Aorta (tissue), 5 donors: ENCODE data around the gene FGD4. TPM values are rescaled to one million over a fixed set of nuclear protein-coding genes. Genes with fewer than 3 reads are reported as not detected.

Experiments
- ATAC-seq: fragments of 200-7000 bp; cut with Tn5 transposase; one replicate; pipeline ENCODE4 v1.9.1; 2022; ENCODE audit warnings: moderate library complexity; ENCODE audit not compliant: low FRiP score
- DNase-seq, 2 donors: peaks; one replicate each; pipeline ENCODE4 v3.0.0-alpha.2; 2020
- H3K27ac ChIP-seq, 2 donors: one replicate each; pipeline ENCODE4 v1.5.1; 2013; ENCODE audit warnings: low read length in 2 of 2, mild to moderate bottlenecking in 2 of 2, moderate library complexity in 2 of 2, control low read depth in 1 of 2, inconsistent platforms in 1 of 2, low read depth in 1 of 2
- H3K27me3 ChIP-seq, 2 donors: one replicate each; pipeline ENCODE4 v1.6.1; 2013; ENCODE audit warnings: control low read depth in 1 of 2, low read length in 1 of 2, mild to moderate bottlenecking in 1 of 2, moderate library complexity in 1 of 2; ENCODE audit not compliant: insufficient read depth in 2 of 2, control insufficient read depth in 1 of 2
- H3K36me3 ChIP-seq, 2 donors: one replicate each; pipeline ENCODE4 v1.6.1; 2013; ENCODE audit warnings: control low read depth in 1 of 2, low read length in 1 of 2, mild to moderate bottlenecking in 1 of 2; ENCODE audit not compliant: insufficient read depth in 2 of 2, control insufficient read depth in 1 of 2
- H3K4me1 ChIP-seq, 2 donors: one replicate each; pipeline ENCODE4 v1.6.1; 2013; ENCODE audit warnings: low read length in 2 of 2, control low read depth in 1 of 2, mild to moderate bottlenecking in 1 of 2, moderate library complexity in 1 of 2; ENCODE audit not compliant: insufficient read depth in 2 of 2, control insufficient read depth in 1 of 2
- H3K4me3 ChIP-seq, 2 donors: one replicate each; pipeline ENCODE4 v1.5.1; 2013; ENCODE audit warnings: low read length in 2 of 2, control low read depth in 1 of 2, mild to moderate bottlenecking in 1 of 2
- H3K9me3 ChIP-seq: one replicate; pipeline ENCODE4 v1.6.1; 2013; ENCODE audit warnings: mild to moderate bottlenecking, low read length; ENCODE audit not compliant: control insufficient read depth
- WGBS, 2 donors: extraction: QIAGEN DNeasy Blood & Tissue Kit; methylation state at CpG; one replicate each; pipeline ENCODE4 v1.1.7; 2013; 5-methylcytosine and 5-hydroxymethylcytosine counted together
- intact Hi-C, 2 donors: fragments of 100-400 bp; cut with DNase I; formaldehyde crosslinking; loops; one replicate each; pipeline versions ENCODE4 v1.14.2 to v1.15.0; 2022
- polyA plus RNA-seq, 2 donors: library from polyadenylated mRNA; stranded (reverse); fragments of 200-250 nt; gene quantifications; one replicate each; pipeline ENCODE4 v1.2.3, GENCODE V29; 2013
- total RNA-seq, 2 donors: library from RNA; stranded (reverse); fragmentation: NEBNext Ultra II Directional; extraction: Animal tissue kit (Norgen Biotek cat#: 25700); gene quantifications; one replicate each; pipeline ENCODE4 v1.2.1, GENCODE V29; 2021
- donor health status: healthy with polysubstance abuse.
- donor health status: Bipolar disorder and iron deficiency.
- donor health status: DM: no; HTN: no; CAD: no.
- donor health status: DM: no; HTN: no; CAD: no.
- donor health status: DM: yes; HTN: yes; CAD: no.

The FGD4 gene
- total and polyA plus RNA-seq, 4 donors = 5.5 to 46.9 (median 24.0) TPM

DNA sequence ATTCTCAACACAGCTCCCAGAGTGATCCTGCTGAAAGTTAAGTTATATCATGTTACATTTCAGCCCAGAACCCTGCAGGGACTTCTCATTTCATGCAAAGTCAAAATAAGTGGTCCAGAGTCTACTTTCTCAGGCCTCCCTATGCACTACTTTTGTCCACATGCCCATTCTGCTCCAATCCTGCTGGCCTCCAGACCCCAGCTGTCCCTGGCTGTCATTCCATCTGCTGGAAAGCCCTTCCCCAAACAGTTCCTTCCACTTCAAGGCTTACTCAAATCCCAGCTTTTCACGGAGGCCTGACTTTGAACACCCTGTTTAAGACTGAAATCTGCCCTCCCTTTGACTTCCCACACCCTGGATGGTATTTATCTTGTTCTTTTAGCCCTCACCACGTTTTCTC, 169.9 kb downstream of the FGD4 start:
- intact Hi-C loops = no loop called here
- ATAC-seq = no peak

DNA sequence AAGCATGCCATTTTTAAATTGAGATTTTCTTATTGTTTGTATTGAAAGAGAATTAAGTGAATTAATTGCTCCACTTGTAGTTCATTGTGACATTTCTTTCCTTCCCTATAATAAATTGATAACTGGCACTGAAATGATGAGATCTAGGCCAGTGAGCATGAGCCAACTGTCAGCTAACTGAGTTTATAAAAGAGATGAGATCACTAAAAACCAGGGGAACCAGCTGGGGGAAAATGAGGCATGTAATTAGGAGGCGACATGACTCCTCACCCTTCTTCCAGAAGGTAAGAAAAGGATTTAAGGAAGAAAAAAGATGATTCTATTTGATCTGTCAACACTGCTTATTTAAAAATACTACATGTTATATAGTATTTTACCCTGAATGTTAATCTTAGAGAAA, 175.2 kb downstream of the FGD4 start:
- no peak for ATAC-seq
- no peak overlapping the region for H3K27ac ChIP-seq
- no peaks in the 10 kb centered on the region for H3K27me3 ChIP-seq
- intact Hi-C loops = no loop called here
- no peak overlapping the region for H3K4me3 ChIP-seq
- no peaks in the 10 kb centered on the region for H3K9me3 ChIP-seq
- no peaks in the 10 kb centered on the region for H3K36me3 ChIP-seq
- no peak for DNase-seq
- no peaks in the 10 kb centered on the region for H3K4me1 ChIP-seq
- WGBS, 2 donors = 88% methylated on average over 1 of the region's 1 CpG

More for the DNA sequence above, 169.9 kb downstream of the FGD4 start:
- H3K27ac ChIP-seq = peak overlapping the region in 1 of 2 donors; percentile 54
- no peaks in the 10 kb centered on the region for H3K9me3 ChIP-seq
- peaks cover 0 to 2% of the 10 kb centered on the region in 2 donors for H3K36me3 ChIP-seq
- H3K4me1 ChIP-seq = peaks cover 0 to 5% of the 10 kb centered on the region in 2 donors
- no peak for DNase-seq
- H3K27me3 ChIP-seq = no peaks in the 10 kb centered on the region
- H3K4me3 ChIP-seq = no peak overlapping the region
- 46 to 59% methylated on average over 2 of the region's 2 CpGs for WGBS, 2 donors

DNA sequence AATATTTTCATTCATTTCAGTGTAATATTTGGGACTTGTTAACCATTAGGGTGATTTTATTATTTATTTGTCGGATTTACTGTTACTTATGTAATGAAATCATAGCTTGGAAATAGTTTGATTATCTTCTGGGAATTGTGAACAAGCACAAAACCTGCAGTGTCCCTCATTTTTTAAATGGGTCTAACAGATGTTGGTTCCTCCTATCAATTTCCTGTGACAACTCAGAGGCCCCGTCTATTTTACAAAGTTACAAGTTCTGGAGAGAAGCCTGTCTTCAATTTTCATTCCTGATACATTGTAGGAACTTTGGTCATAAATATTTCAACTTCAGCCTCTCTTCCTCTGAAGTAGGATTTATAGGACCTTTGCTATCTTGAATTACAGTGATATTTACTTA, 178.0 kb downstream of the FGD4 start:
- Histone ChIP-seq H3K4me3 (no peak overlapping the region), H3K9me3 (no peaks in the 10 kb centered on the region), H3K27ac (no peak overlapping the region), H3K4me1 (no peaks in the 10 kb centered on the region), H3K27me3 (no peaks in the 10 kb centered on the region), H3K36me3 (peaks cover 1 to 3% of the 10 kb centered on the region in 2 donors)
- DNase-seq (no peak), ATAC-seq (no peak)
- 50 to 58% methylated on average over 2 of the region's 2 CpGs for WGBS, 2 donors
- intact Hi-C loops = no loop called here

DNA sequence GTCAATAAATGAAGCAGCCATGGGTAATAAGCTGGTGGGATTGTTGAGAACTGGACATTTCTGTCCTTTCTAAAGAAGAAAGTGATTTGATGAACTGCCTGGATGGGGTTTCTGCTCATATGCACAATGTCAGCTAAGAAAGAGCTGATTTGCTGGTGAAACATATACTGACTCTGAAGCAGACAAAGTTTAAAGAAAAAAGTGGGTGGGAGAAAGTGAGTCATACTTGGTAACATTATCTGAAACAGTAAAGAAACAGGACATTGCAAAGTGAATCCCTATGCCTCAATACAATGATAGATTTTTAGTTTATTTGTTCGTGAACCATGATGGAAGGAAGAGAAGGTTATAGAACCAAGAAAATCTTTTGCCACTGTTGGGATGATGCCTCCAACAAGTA, 184.2 kb downstream of the FGD4 start:
- no peak for ATAC-seq
- intact Hi-C loops = no loop called here
- Histone ChIP-seq H3K27me3 (no peaks in the 10 kb centered on the region), H3K36me3 (peaks cover 2 to 5% of the 10 kb centered on the region in 2 donors), H3K27ac (no peak overlapping the region), H3K4me3 (no peak overlapping the region), H3K4me1 (no peaks in the 10 kb centered on the region), H3K9me3 (no peaks in the 10 kb centered on the region)
- 92 to 100% methylated on average over 1 of the region's 1 CpG for WGBS, 2 donors
- no peak for DNase-seq

DNA sequence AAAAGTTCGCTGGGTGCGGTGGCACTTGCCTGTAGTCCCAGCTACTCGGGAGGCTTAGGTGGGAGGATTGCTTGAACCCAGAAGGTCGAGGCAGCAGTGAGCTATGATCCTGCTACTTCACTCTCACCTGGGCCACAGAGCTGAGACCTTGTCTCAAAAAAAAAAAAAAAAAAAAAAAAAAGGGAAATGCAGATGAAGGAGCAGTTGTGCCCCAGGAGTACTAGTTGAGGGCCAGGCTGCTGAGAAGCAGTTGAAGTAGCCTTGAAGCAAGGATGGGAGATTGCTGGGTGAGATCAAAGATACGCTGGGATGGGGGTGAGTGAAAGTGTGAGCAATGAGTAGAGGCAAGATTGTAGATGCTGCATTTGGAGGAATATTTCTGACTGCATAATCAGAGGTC, 186.3 kb downstream of the FGD4 start:
- Histone ChIP-seq H3K27ac (no peak overlapping the region), H3K9me3 (no peaks in the 10 kb centered on the region), H3K4me3 (no peak overlapping the region), H3K36me3 (peaks cover 2 to 5% of the 10 kb centered on the region in 2 donors), H3K27me3 (no peaks in the 10 kb centered on the region), H3K4me1 (no peaks in the 10 kb centered on the region)
- ATAC-seq (no peak), DNase-seq (no peak)
- intact Hi-C loops = no loop called here
- WGBS, 2 donors = 96 to 97% methylated on average over 5 of the region's 5 CpGs

DNA sequence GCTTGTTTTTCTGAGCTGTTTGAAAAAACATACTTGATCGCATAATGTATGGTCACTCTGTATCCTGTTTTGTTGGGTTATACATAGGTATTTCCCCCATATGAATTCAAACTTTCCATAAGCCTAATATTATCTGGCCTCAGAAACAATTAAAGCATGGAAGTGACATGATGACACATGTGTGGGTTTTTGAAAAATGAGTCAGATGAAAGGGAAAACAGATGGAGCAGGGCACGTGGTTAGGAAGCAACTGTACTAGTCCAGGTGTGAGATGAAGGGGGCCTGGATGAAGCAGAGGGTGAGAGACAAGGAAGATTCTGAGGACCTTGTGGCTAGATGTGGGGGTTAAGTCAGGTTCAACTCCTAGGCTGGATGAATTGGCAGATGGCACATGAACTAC, 187.0 kb downstream of the FGD4 start:
- peaks cover 2 to 5% of the 10 kb centered on the region in 2 donors for H3K36me3 ChIP-seq
- H3K4me1 ChIP-seq = no peaks in the 10 kb centered on the region

DNA sequence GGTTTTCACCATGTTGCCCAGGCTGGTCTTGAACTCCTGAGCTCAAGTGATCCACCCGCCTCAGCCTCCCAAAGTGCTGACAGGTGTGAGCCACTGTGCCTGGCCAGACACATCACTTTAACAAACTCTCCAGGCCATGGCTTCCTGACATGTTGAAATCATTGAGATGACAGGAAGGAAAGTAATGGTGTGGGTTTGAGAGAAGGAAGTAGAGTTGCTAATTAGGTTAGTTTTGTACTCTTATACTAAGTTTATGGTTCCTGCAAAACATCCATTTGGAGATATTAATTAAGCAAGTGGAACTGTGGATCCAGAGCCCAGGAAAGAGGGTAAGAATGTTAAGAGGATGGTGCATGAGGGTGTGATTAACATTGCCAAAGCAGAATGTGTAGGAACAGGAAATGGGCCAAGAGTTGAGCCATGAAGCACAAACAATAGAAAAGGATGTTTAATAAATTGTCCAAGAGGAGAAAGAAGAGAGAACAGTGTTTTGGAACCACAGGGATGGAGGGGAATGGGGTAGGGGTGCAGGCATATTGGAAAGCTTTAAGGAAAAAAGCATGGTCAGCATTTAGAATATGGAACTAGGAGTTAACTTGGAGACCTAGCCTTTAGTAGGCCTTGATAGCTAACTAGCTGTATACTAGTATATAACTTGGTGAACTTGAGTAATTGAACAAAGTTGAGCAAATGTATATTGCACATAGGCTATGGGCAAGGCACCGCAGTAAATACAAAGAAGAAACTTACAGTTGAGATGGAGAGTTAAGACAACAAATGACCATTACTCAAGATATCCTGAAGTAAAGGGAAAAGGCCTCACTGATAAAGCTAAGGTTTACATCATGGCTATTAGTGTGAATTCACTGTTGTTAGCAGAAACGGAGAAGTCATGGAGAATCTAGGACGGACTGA, 188.5 kb downstream of the FGD4 start:
- peaks cover 0 to 2% of the 10 kb centered on the region in 2 donors for H3K36me3 ChIP-seq
- no peak overlapping the region for H3K4me3 ChIP-seq
- ATAC-seq (no peak), DNase-seq (no peak)
- 94% methylated on average over 4 of the region's 4 CpGs for WGBS, 2 donors
- intact Hi-C loops = no loop called here
- H3K9me3 ChIP-seq = no peaks in the 10 kb centered on the region
- H3K27ac ChIP-seq = no peak overlapping the region
- no peaks in the 10 kb centered on the region for H3K4me1 ChIP-seq
- no peaks in the 10 kb centered on the region for H3K27me3 ChIP-seq

More for the DNA sequence above, 187.0 kb downstream of the FGD4 start:
- Histone ChIP-seq H3K27me3 (no peaks in the 10 kb centered on the region), H3K27ac (no peak overlapping the region), H3K4me3 (no peak overlapping the region), H3K9me3 (no peaks in the 10 kb centered on the region)
- DNase-seq (no peak), ATAC-seq (no peak)
- WGBS, 2 donors = 39 to 44% methylated on average over 2 of the region's 2 CpGs
- intact Hi-C loops = no loop called here

DNA sequence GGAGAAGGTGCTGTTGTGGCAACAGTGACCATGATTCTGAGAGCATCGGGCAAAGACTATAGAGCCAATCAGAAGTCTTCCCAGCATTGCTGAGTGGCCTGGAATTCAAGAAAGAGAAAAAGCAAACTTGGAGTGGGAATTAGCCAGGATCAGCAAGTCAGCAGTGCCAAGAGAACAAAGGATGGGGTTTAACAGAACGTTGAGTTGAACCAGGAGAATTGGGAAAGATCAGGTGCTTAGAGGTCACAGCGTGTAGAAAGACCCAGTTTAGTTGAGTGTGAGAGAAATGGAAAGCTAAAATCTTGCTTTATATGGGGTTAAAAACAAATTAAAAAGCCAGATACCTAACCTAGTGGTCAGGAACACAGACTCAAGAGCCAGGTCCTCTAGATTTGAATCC, 189.2 kb downstream of the FGD4 start:
- H3K27ac ChIP-seq = no peak overlapping the region
- intact Hi-C loops = no loop called here
- WGBS, 2 donors = 71 to 74% methylated on average over 3 of the region's 3 CpGs
- no peaks in the 10 kb centered on the region for H3K9me3 ChIP-seq
- H3K4me1 ChIP-seq = no peaks in the 10 kb centered on the region
- H3K27me3 ChIP-seq = no peaks in the 10 kb centered on the region
- ATAC-seq = no peak
- peaks cover 0 to 2% of the 10 kb centered on the region in 2 donors for H3K36me3 ChIP-seq
- no peak for DNase-seq
- H3K4me3 ChIP-seq = no peak overlapping the region
